Measurements from ENCODE around the gene GPR33.

GPR33 gene, protein sequence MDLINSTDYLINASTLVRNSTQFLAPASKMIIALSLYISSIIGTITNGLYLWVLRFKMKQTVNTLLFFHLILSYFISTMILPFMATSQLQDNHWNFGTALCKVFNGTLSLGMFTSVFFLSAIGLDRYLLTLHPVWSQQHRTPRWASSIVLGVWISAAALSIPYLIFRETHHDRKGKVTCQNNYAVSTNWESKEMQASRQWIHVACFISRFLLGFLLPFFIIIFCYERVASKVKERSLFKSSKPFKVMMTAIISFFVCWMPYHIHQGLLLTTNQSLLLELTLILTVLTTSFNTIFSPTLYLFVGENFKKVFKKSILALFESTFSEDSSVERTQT

DNA sequence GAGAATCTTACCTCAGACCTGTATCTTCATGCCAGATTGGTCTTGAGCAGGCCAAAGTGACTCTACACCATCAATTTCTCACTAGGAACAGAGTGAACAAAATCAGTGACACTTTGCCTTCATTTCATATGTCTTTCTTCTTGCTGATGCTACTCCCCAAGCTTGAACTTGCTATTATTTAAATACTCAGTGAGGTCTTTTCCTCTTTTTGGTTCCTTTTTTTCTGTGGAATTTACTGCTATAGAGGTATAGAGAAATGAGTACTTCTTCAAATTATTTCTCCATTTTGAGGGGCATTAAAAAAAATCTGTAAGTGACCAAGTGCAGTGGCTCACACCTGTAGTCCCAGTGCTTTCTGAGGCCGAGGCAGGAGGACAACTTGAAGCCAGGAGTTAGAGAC lies at the start of gene GPR33:
Gene GPR33 (minus strand): TSS at position 154 of the 400 bp plus-strand sequence. CDS start 4,074 bp downstream, outside the sequence.
- in situ Hi-C loops (cut with MboI; ENCODE audit: low sequenced_read_pairs) = no loop called here

DNA sequence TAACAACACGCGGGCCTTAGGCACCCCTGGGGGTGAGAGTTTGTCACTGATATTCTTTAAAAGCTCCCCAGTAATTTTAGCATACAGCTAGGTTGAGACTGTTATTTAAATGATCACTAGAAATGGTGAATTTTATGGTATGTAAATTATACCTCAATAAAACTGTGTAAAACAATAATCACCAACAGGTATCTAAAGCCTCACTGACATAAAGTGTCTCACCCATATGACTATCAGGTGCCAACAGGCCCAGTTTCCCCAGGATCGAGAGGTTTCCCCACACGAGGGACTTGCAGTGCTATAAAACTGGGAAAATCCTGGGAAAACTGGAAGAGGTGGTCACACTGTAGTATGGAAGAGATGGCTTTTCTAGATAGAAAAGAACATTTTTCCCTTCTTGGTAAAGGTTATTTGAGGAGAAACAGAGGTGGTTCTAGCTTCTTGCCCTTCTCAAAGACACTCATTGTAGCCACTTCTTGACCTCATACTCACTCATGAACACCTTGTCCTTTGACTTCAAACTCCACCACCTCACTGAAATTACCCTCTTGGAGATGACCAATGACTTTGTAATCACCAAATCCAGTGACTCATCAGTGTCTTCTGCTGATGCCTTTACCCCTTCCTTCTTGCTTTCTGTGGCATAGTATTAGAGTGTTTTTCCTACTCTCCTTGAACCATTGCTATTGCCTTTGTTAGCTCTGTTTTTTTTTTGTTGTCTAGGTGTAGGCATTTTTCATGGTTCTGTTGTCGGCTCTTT lies 48.5 kb upstream of the GPR33 start:
- in situ Hi-C loops (cut with MboI; ENCODE audit: low sequenced_read_pairs) = no loop called here

DNA sequence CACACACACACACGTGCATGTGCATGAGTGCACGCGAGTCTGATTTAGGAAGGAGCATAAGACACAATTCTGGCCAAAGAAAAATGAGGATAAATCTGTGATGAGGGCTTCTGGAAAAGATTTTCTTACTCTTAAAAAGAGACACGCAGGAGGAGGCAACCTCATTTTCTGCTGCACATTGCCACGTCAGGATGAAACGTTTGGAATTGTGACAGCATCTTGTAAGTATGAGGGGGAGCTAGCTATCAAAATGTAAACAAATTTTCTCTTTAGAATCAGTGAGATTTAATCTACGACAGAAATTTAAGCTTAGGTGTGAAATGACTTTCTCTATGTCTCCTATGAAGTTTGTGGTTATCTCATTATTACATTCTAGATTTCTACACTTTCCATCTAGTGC lies 42.3 kb upstream of the GPR33 start:
- in situ Hi-C loops (cut with MboI; ENCODE audit: low sequenced_read_pairs) = no loop called here

DNA sequence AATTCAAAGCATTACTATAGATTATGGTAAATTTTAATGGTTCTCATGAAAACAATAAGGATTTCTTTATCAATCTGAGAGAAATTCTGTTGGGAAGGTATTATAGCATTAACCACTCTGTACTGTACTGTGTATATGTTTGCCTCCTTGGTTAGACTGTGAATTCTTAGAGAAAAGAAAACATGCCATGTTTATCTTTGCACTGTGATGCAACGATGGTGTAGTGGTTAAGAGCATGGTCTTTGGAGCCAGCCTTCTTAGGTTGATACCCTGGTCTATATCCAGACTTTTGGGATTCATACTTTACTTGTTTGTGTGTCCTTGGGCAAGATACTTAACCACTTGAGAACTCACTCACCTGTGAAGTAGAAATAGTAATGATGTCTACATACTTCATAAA lies 41.2 kb upstream of the GPR33 start:
- in situ Hi-C loops (cut with MboI; ENCODE audit: low sequenced_read_pairs) = no loop called here

DNA sequence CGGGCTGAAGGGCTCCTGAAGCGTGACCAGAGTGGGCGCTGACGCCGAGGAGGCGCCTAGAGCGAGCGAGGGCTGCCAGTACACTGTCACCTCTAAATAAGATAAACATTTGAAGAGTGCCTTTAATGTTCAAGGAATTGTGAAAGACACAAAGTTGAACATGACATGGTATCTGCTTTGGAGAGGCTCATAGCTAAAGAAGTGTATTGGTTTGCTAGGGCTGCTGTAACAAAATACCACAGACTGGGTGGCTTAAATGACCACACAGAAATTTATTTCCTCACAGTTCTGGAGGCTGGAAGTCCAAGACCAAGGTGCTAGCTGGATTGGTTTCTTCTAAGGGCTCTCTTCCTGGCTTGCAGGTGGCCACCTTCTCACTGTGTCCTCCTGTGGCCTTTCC lies 39.7 kb upstream of the GPR33 start:
- in situ Hi-C loops (cut with MboI; ENCODE audit: low sequenced_read_pairs) = no loop called here

DNA sequence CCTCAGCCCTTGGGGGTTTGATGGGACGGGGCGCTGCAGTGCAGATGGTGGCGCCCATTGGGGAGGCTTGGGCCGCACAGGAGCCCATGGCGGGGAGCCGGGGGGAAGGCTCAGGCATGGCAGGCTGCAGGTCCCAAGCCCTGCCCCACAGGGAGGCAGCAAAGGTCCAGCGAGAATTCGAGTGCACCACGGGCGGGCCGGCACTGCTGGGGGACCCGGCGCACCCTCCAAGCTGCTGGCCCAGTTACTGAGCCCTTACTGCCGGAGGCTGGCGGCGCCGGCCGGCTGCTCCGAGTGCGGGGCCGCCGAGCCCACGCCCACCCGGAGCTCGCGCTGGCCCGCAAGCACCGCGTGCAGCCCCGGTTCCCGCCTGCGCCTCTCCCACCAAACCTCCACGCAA lies 39.2 kb upstream of the GPR33 start:
- in situ Hi-C loops (cut with MboI; ENCODE audit: low sequenced_read_pairs) = no loop called here

DNA sequence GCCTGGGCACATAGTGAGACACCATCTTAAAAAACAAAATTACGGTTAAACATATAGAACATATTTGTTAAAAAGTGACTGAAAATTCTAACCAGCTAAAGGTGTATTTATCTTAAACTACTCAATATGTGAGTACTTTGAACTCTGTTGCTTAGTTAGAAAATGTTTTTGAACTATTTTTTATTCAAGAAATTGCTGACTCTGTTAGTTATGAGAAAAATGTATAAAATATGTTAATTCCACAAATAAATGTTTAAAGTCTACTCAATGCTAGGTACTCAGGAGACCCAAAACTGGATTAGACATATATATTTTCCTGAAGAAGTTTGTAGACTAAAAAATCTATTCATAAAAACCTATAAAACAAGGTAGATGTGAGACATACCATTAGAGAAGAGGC lies 23.0 kb upstream of the GPR33 start:
- in situ Hi-C loops (cut with MboI; ENCODE audit: low sequenced_read_pairs) = no loop called here

DNA sequence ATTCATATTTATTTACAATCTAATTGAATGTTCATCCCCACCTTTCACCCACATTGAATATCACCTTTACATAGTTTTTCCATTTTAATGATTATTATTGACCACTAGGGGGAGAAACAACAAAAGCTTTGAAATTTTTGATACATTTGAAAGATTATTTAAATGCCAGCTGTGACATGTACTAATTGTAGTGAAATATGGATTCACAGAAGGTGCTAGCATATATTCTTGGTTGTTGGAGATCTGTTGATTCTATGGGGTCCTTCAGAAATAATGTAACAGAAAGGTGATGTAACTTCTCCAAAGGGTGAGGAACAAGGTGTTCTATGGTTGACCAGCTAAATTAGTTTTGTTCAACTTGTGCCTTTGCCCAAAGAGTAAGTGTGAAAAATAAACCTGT lies 22.4 kb upstream of the GPR33 start:
- in situ Hi-C loops (cut with MboI; ENCODE audit: low sequenced_read_pairs) = no loop called here

DNA sequence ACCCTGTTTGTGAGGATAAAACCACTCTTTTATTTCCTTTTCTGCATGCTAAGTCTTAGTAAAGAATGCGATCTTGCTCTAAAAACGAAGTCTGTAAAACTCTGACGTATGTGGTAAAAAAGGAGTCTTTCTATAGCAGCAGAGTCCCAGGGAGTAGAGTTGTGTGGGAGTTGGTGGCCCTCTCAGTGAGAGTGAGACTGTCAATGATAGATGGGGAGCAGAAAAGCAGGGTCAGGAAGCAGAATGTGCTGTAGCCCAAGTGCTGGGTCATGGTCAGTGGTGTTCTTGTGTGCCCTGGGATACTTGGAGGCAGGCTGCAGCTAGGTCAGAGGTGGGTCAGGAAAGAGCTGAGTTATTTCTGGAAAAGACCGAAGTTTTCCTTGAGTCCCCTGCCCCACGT lies 20.3 kb upstream of the GPR33 start:
- in situ Hi-C loops (cut with MboI; ENCODE audit: low sequenced_read_pairs) = no loop called here

DNA sequence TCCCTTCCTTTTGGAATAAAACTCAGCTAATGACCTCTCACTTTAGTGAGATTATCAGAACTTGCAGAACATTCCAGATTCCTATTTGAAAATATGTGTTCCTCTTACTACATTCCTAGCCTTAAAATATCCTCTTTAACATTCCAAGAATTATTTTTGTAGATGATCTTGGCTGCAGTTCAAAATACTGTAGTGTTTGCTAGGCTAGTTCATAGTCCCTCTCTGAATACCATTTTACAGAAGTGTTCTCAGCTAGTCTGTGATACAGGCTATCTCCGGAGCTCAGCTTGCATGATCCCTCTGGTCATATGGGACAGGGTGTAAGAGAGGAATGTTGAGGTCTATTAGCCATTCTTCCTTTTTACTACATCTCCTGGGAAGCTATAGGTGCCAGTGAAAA lies 17.6 kb upstream of the GPR33 start:
- in situ Hi-C loops (cut with MboI; ENCODE audit: low sequenced_read_pairs) = no loop called here

DNA sequence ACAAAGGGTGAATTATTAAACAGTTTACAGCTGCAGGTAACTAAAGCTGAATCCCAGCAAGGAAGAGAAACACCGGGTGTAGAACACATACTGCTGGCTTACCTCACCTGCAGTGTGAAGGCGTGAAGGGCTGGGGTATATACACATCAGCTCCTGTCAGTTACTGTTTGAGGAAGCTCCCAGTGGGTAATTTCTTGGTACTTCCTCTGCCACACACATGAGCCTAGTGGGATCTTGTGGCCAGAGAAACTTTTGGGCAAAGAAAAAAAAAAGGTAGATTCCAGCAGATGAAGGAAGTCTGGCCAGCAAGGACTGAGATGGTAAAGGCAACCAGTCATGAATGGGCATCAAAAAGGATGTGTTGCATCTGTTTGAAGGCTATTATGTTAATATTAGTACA lies 14.0 kb upstream of the GPR33 start:
- in situ Hi-C loops (cut with MboI; ENCODE audit: low sequenced_read_pairs) = no loop called here

DNA sequence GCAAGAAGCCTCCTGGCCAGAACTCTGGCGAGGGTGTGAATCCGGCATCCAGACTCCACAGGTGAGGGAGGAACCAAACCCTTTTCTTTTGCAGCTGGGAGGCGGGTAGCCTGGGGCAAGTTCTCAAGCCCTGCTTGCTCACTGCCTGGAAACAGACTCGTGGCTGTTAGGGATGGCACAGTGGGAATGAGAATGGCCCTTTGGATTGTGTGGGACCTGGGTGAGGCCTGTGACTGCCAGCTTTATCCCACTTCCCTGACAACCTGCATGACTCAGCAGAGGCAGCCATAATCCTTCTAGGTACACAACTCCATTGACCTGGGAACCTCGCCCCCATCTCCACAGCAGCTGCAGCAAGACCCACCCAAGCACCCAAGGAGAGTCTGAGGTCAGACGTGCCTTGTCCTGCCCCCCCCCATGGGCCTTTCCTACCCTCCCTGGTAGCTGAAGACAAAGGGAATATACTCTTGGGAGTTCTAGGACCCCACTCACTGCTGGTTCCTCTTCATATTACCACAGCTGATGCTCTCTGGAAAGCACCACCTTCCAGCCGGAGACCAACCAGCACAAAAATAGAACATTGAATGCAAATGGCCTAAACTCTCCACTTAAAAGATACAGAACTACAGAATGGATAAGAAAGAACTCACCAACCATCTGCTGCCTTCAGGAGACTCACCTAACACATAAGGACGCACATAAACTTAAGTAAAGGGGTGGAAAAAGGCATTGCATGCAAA lies 5.1 kb upstream of the GPR33 start:
- in situ Hi-C loops (cut with MboI; ENCODE audit: low sequenced_read_pairs) = no loop called here

DNA sequence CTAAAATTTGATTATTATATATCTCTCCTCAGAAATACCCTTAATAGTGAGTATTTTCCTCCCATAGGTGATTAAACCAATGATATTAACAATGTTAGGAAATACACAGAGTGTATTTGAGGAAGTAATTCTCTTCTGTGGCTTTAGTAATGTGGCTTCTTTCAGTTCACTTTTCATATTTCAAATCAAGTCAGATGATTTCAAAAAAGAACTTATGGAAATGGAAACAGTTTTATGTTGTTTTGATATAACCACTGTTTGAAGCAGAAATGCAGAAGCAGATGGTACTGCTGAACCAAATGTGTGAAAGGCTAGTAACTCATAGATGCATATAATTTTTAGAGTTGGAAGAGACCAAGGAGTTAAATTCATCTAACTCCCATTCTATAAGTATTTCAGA lies 1.9 kb upstream of the GPR33 start:
- in situ Hi-C loops (cut with MboI; ENCODE audit: low sequenced_read_pairs) = no loop called here

DNA sequence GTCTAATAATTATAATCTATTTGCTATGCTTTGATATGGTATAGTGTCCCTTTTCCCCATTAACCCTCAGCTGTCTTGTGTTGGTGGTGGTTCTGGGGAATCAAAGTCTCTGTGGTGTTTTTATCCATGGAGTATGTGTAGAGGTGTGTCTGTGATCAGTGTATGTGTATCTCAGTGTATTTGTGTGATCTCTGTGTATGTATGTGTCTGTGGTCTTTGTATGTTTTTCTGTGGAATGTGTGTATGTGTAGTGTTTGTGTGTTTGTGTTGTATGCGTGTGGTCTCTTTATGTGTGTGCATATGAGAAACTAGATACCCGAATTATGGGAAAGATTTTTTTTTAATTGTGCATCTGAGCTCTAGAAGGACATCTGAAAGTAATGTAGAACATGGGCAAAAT lies 1.1 kb downstream of the GPR33 start:
- in situ Hi-C loops (cut with MboI; ENCODE audit: low sequenced_read_pairs) = no loop called here

DNA sequence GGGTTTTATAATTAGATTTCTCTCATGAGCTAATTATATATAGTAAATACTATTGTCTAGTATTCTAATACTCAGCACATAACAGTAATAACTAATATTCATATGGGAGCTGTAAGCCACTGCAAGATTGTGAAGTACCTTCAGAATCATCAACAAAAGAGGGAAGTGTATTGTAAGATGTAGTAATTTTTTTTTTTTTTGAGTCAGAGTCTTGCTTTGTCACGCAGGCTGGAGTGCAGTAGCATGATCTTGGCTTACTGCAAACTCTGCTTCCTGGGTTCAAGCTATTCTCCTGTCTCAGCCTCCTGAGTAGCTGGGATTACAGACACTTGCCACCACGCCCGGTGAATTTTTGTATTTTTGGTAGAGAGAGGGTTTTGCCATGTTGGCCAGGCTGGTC lies 3.1 kb downstream of the GPR33 start:
- in situ Hi-C loops (cut with MboI; ENCODE audit: low sequenced_read_pairs) = no loop called here

DNA sequence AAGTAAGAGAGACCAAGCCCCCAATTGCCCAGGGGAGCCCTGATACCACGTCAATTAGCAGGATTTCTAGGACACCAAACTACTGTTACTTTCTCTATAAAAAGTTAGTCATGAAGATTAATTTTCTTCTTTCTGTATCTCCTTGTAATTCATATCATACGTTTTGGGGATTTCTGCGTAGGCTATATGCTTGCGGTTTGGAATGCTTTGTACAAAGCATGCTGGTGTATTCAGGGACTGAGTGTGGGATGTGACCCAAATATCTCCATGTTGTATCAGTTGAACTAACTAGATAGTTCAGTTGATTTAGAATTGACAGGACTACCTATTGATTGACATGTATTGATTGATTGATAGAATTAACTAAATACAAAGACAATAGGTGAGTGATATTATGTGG lies 7.7 kb downstream of the GPR33 start:
- in situ Hi-C loops (cut with MboI; ENCODE audit: low sequenced_read_pairs) = no loop called here

DNA sequence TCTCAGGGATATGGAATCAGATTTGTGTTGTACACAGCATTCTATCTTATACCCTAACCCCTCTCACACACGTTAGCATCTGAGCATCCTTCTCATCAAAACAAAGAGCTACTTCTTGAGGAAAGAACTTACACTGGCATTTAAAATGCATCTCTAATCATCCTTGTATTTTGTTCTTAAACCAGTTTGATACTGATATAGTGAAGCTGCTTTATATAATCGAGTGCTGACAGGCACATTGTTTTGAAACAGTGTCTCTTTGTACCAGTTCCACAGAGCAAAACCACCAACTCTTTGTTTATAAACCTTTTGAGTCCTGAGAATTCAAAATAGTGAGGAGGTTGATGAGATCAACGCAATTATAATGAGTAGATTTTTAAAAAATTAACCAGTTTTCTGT lies 8.8 kb downstream of the GPR33 start:
- in situ Hi-C loops (cut with MboI; ENCODE audit: low sequenced_read_pairs) = no loop called here

DNA sequence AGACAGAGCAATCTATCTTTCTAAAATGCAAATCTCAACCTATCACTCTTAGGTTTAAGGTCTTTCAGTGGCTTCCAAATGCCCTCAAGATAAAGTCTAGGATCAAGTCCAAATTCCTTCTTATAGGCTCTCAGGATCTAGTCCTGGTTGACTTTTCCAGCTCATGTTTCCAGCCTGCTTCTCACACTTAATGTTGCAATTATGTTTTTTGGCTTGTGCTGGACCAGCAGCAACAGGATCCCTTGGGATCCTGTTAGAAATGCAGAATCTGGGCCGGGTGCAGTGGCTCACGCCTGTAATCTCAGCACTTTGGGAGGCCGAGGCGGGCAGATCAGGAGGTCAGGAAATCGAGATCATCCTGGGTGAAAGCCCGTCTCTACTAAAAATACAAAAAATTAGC lies 10.6 kb downstream of the GPR33 start:
- in situ Hi-C loops (cut with MboI; ENCODE audit: low sequenced_read_pairs) = no loop called here

DNA sequence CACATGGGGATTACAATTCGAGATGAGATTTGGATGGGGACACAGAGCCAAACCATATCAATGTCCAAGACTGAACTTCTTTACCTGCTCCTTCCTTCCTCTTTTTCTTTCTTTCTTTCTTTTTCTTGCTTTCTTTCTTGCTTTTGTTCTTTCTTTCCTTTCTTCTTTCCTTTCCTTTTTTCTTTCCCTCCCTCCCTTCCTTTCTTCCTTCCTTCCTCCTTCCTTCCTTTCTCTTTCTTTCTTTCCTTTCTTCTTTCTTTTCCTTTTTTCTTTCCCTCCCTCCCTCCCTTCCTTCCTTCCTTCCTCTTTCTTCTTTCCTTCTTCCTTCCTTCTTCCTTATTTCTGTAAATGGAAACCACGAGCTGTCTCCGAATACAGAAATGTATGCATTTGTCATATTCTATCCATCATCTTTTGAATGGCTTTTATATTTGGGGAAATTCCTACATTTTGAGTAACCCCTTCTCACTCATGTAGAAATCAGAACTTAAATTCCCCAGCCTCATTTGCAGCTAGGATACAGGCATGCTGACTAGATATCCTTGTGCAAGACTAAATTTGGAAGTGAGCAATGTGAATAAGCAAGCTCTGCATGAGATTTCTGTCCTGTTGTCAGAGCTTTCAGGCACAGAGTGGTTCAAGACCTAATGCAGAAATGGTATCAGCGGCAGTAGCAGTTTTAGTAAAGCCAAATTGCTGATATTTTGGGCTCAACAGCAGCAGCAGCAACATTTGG lies 11.5 kb downstream of the GPR33 start:
- in situ Hi-C loops (cut with MboI; ENCODE audit: low sequenced_read_pairs) = no loop called here

DNA sequence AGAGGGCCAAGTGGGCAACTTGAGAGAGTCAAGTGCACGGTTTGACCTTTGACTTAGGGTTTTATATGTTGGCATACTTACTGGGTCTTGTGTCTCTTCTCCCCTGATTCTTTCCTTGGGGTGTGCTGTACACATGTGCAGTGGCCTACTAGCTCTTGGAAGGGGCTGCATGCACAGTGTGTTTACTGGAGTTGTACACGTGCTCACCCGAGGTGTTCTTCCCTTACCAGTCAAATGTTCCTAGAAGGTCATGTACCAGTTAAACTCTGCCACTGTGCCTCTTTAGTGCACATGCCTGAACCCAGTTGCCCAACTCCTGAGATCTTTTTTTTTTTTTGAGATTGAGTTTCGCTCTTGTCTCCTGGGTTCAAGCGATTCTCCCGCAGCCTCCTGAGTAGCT lies 21.3 kb downstream of the GPR33 start:
- in situ Hi-C loops (cut with MboI; ENCODE audit: low sequenced_read_pairs) = no loop called here

DNA sequence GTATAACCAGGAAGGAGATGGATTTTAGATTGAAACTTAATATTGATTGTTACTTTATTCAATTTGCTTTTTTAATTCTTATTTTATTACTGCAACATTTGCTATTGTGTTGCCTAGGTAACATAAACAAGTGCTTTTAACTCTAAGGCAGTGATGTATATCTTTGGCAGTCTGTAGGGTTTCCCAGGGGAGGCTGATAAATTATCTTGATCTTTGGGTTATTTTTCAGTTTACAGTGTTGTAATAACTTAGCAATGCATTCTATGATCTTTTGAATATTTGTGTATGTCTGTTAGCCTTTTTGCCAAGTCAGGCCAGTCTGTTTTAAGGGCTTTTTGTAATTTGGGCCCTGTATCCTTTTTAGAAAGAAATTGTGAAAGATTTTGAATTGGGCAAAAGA lies 22.7 kb downstream of the GPR33 start:
- in situ Hi-C loops (cut with MboI; ENCODE audit: low sequenced_read_pairs) = no loop called here

Measured in hTERT RPE-1 (cell line).